HG02763 (cell line): Measurements from ENCODE around the gene DPP3.
A peak's percentile ranks its signal among the peaks of the same experiment; 100 is the strongest.

Experiments used
- ATAC-seq: cut with Tn5 transposase; IDR thresholded peaks from one replicate; pipeline ENCODE4 v1.9.1; 2021; ENCODE audit warnings: mild to moderate bottlenecking, moderate library complexity; ENCODE audit not compliant: unreplicated experiment

The DPP3 gene

GRCh38 chr11:66478729-66479393, 1.4 kb upstream of the DPP3 start:
- no peak for ATAC-seq

GRCh38 chr11:66479394-66480116, 679 bp upstream of the DPP3 start:
- no peak for ATAC-seq

- ATAC-seq: no peak
Observed at GRCh38 chr11:66484806-66485380, 4.7 kb downstream of the DPP3 start.

- no peak for ATAC-seq
Observed at GRCh38 chr11:66488957-66489356, 8.7 kb downstream of the DPP3 start.

- no peak for ATAC-seq
Observed at GRCh38 chr11:66489636-66490035, 9.4 kb downstream of the DPP3 start.

GRCh38 chr11:66491315-66491935, 11.2 kb downstream of the DPP3 start:
- ATAC-seq: no peak

- ATAC-seq: no peak
Observed at GRCh38 chr11:66492161-66492865, 12.1 kb downstream of the DPP3 start.

GRCh38 chr11:66493130-66493529, 12.9 kb downstream of the DPP3 start:
- no peak for ATAC-seq

GRCh38 chr11:66494458-66494857, 14.2 kb downstream of the DPP3 start:
- no peak for ATAC-seq

GRCh38 chr11:66494935-66495334, 14.7 kb downstream of the DPP3 start:
- no peak for ATAC-seq

- no peak for ATAC-seq
Observed at GRCh38 chr11:66495401-66495854, 15.2 kb downstream of the DPP3 start.

GRCh38 chr11:66497206-66497605, 17.0 kb downstream of the DPP3 start:
- ATAC-seq: no peak

GRCh38 chr11:66498506-66498905, 18.3 kb downstream of the DPP3 start:
- ATAC-seq: no peak

GRCh38 chr11:66505276-66505816, 25.1 kb downstream of the DPP3 start:
- ATAC-seq: no peak

GRCh38 chr11:66509131-66509561, 28.9 kb downstream of the DPP3 start:
- no peak for ATAC-seq

GRCh38 chr11:66510271-66510989, 30.2 kb downstream of the DPP3 start, which contains the start of gene BBS1:
TSS of gene BBS1 (plus strand) at chr11:66510635. CDS start at chr11:66510660, 25 bp downstream.
- ATAC-seq: peak; percentile 86

- ATAC-seq: no peak
Observed at GRCh38 chr11:66510990-66511339, 30.7 kb downstream of the DPP3 start.

- no peak for ATAC-seq
Observed at GRCh38 chr11:66523611-66524010, 43.4 kb downstream of the DPP3 start.

GRCh38 chr11:66524304-66525040, 44.2 kb downstream of the DPP3 start:
- ATAC-seq: no peak
